Body of pancreas (tissue), 4 donors: ENCODE measurements around the gene KCNJ10.

ENCODE experiments used
- CTCF ChIP-seq, 7 experiments: fragments of 450-650 bp in 4 of 7; fragments of 200-600 bp in 3 of 7; sonication (generic) in 3 of 7; IDR thresholded peaks; one replicate each; pipeline ENCODE4 v1.5.1; 2016 to 2019; ENCODE audit warnings: antibody characterized with exemption in 7 of 7
- POLR2A ChIP-seq, 3 donors: fragments of 450-650 bp; IDR thresholded peaks; one replicate each; pipeline ENCODE4 v1.6.1; 2016; ENCODE audit warnings: antibody characterized with exemption in 3 of 3, mild to moderate bottlenecking in 2 of 3

GRCh38 chr1:159979257-159979656 lies 90.7 kb downstream of the KCNJ10 start:
- no peak for TF ChIP-seq CTCF (IDR thresholded peaks at IDR 0.05)
- no peak for TF ChIP-seq POLR2A (IDR thresholded peaks at IDR 0.05)
